GM12874 (cell line): ENCODE measurements around the gene UAP1L1.

Source experiments
- CTCF ChIP-seq: IDR thresholded peaks from 2 replicates; pipeline ENCODE4 v1.5.1; 2011; ENCODE audit warnings: low read depth, mild to moderate bottlenecking, control low read depth, low read length, moderate library complexity; ENCODE audit not compliant: insufficient read depth

The UAP1L1 gene

DNA sequence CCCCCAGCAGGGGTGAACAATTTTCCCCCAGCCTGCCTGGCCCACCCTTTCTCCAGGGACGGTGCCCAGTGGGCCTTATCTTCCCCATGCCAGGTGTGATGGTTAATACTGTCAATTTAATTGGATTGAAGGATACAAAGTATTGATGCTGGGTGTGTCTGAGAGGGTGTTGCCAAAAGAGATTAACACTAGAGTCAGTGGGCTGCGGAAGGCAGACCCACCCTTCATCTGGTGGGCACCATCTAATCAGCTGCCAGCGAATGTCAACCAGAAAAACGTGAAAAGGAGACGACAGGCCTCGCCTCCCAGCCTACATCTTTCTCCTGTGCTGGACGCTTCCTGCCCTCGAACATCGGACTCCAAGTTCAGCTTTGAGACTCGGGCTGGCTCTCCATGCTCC is 39.8 kb upstream of the UAP1L1 start:
- no peak for TF ChIP-seq CTCF

DNA sequence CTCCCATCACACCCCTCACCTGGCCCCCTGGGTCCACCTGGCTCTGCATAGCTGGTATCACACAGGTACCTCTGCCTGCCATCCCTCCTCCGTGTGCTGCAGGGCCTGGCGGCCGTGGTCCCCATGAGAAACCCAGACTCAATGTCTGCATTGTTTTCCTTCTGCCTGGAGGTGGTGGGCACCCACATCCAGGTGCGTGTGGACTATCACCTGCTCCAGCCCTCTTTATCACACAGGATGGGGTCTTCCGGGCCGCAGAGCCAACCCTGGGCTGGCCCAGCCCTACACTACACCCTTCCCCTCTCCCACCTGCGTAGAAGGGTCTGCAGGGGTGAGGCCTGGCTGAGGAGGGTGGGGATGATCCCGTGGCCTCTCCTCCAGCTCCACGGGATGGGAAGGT is 38.4 kb upstream of the UAP1L1 start:
- TF ChIP-seq CTCF = no peak

DNA sequence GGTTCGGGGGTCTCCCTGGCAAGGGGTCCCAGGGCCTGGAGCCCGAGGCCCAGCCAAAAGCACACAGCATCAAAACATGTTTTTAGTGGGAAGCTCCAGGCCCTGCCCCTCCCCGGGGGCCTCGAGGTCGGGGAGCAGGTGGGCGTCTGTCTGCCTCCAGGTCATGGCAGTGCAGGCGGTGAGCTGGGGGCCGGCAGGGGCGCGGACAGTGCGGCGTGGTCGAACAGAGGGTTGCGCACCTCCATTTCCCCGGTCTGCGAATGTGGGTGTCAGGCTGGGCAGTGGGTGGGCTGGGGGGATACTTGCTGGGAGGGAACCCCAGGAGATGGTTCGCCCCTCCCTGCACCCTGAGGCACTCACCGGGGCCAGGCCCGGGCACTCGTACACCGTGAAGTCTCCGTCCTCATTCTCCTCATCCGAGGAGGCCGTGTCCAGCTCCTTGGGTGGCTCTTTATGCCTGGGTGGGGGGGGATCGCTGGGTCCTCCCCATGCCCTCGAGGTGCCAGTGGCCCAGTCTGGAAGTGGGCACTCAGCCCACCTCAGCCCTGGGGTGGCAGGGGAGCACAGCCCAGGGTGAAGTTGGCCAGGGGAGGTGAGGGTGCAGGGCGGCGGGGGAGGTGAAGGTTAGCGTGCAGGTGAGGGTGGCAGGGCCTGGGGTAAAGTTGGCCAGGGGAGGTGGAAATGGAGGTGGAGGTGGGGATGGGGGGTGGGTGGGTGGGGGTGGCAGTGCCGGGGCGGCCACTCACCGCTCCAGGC is 37.5 kb upstream of the UAP1L1 start:
- no peak for TF ChIP-seq CTCF

GRCh38 chr9:137040568-137040967 is 36.7 kb upstream of the UAP1L1 start:
- TF ChIP-seq CTCF = no peak

DNA sequence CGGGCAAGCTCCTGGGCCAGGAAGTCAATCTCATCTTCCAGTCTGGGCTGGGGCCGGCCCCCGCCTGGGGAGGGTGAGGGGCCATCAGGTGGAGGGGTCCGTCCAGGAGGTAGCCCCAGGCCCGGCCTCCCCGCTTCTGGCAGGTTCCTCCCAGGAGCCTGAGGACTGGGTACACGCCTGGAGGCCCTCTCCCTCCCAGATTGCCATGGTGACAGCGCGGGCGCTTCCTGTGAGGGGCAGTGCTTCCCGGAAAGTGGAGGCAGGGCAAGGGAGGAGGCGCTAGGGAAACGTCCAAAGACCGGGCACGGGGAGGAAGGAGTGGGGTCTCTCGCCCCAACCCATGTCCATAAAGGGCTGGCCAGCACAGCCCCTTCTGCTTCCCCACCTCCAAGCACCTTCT is 36.2 kb upstream of the UAP1L1 start:
- TF ChIP-seq CTCF = no peak

DNA sequence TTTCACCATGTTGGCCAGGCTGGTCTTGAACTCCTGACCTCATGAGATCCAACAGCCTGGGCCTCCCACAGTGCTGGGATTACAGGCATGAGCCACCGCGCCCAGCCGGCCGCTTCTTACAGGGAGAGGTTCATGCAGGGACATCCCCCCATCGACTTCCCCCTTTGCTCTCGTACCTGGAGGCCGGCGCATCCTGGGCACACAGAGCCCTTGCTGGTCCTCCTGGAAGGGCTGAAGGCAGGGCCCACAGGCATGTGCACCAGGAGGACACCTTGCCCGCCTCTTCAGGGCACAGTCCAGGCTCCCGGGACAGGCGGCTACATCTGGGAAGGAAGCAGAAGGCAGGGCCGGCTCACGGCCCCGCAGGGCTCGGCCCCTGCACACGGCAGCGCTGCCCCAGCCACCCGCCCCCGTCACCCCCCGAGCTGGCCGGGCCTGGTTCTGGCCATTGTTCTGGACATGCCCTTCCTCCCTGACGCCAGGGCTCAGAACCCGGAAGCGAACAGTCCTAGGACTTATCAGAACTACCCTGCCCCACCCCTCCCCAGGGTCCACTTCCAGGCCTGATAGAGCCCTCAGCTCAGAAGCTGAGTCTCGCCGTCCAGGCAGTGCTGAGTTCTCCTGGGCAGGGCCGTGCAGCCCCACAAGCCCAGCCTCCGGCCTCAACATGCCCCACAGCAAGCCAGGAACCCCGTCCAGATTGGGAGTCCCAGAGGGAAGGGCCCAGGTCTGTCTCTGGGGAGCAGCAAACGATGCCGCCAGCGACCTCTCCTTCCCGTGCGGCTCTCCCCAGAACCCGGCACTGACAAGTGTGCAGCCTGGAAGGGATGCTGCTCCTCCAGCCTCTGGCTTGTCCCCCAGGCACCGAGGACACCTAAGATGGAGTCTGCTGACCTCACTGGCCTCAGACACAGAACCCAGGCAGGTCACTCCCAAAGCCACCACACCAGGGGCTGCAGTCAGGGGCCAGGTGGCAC is 34.3 kb upstream of the UAP1L1 start:
- no peak for TF ChIP-seq CTCF

DNA sequence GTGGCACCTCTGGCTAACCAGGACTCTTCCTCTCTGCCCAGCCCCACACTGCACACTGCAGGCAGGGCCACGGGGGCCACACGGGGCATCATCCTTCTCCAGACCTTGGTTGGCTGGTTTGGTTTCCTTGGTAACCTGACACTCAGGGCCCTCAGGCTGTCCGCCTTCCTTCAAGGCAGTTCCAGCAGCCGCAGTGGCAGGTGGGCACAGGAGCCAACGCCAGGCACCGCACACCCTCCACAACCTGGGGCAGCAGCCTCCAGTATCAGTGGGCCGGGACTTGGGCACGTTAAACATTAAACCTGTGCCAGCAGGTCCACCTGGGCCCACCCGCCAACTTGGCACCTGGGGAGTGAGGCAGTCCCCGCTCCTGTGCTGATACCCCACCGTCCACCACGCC is 33.3 kb upstream of the UAP1L1 start:
- no peak for TF ChIP-seq CTCF
